Hypothalamus (tissue), 51 donors: ENCODE measurements around the gene EIF4E3.
A peak's percentile ranks its signal among the peaks of the same experiment; 100 is the strongest.

Experiments used
- DNase-seq, 51 donors: peaks; one replicate each; lab custom pipeline; 2025; lab: John Stamatoyannopoulos, UW

Gene EIF4E3

GRCh38 chr3:71652781-71653413 lies 72.3 kb downstream of the EIF4E3 start:
- DNase-seq = peak in 22 of 51 donors; percentile 1 to 50 (median 18)

DNA sequence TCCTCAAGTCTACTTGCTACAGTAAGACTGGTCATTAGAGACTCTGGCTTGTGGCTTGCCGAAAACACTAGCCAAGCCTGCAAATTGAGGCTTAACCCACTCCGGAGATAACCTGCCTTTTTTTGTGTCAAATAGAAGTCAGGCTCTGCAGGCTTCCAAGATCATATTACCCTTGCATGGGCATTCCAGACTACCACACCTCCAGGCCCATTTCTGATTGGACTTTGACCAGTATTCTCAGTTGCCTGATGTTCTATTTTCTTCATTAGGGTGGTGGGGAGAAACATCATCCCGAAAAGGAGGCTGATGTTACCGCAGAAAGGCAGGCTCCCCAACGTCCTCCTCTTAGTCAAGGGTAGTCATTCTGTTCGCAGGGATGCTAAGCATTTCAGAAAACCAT lies 73.6 kb downstream of the EIF4E3 start:
- DNase-seq = no peak

GRCh38 chr3:71650372-71650771 lies 74.8 kb downstream of the EIF4E3 start:
- DNase-seq = no peak

DNA sequence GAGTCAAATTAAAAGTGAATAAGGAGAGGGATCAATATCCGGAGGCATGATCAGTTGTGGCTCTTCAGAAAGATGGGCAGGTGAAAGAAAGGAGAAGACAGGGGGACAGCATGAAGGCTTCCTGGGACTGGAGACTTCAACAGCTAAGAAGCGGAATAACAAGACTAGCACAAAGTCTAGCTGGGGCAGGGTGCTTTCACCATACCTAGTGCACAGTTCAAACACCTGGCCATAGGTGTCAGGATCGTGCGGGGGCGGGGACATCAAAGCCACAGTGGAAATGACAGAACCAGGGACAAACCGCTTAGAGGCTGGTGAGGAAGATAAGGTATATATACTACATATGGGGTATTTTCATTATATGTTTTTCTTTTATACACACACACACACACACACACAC lies 75.4 kb downstream of the EIF4E3 start:
- no peak for DNase-seq

GRCh38 chr3:71647751-71648150 lies 77.5 kb downstream of the EIF4E3 start:
- no peak for DNase-seq

DNA sequence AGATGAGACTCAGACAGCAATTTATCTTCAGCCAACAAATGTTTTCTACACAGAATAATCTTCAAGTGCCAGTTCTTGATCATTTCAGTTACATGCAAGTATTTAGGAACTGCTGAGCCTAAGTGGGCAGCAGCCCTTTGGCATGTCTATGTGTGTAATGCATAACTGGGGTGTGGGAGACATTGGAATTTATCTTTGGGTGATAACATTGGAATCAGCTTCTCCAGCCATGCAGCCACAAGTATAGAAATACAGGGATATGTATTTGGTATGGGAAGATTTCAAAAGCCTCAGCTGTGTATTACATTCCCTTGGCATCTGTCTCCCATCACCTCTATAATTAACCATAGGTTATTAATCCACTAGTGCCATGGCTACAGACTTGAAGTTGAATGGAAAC lies 78.2 kb downstream of the EIF4E3 start:
- DNase-seq = no peak

- DNase-seq = no peak
These were observed 80.1 kb downstream of the EIF4E3 start for GRCh38 chr3:71645140-71645539.

DNA sequence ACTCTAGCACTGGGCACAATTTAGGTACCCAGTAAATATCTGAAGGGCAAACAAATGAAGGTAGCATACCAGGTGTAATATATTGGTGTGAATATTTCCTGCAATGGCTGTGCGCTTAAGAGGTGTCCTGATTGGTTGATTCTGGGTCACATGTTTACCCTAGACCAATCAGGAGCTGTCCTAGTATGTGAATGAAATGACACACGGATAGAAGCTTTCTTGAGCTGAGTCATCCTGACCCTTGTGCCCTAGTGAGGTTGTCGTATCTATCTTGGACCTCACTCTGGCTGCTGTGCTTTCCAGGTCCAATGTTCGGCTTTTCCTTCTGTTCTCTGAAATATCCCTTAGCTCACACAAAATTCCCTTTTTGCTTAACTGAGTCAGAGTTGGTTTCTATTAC lies 83.5 kb downstream of the EIF4E3 start:
- DNase-seq = no peak

GRCh38 chr3:71640331-71640983 lies 84.7 kb downstream of the EIF4E3 start:
- no peak for DNase-seq

DNA sequence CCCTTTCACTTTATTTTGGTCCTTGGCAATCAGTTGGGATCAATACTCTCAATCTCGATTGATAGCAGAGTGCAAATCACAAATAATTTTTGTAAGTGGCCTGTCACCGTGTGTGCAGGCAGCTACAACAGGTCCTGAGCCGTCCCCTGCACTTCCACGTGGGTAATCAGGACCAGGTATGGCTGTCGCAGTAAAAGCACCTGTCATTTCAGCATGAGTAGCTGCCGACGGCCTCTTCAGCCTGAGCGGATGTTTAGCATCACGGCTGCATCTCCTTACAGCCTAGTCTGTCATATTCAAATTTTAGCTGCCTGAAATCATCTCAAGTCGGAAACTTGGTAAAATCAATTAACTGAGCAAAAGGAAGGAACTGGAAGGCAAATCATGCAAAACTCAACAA lies 88.7 kb downstream of the EIF4E3 start:
- DNase-seq = no peak

DNA sequence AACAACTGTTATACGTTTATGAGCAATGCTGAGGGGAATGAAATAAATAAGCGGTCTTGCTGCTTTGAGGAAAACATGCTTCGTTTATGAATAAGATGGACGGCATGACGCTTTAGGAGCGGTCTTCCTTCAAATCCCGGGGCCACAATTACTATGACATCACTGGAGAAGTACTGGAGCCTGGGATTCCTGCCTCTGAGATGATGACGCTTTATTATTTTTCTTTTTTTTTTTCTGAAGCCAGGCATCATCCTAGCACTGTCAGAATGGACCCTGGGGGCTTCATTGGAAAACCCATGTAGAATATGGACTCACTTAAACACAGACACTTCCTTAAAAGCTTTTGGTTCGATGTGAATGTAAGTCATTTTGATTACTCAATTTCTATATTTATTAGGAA lies 89.2 kb downstream of the EIF4E3 start:
- no peak for DNase-seq

DNA sequence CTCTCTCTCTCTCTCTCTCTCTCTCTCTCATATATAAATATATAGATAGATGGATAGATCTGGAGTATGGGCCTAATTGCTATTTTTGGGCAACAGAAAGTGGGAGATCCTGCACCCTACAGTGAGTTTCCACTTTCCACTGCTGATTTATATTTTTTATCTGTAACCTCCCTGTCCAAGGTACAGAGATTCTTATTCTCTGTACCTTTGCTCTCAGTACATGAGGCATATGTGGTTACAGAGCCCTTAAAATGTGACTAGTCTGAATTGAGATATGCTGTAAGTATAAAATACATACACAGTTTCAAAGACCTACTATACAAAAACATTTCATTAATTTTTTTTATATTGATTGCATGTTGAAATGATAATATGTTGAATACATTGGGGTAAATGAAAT lies 90.5 kb downstream of the EIF4E3 start:
- no peak for DNase-seq

- DNase-seq = no peak
These were observed 95.5 kb downstream of the EIF4E3 start for GRCh38 chr3:71629711-71630110.

GRCh38 chr3:71629289-71629688 lies 95.9 kb downstream of the EIF4E3 start:
- no peak for DNase-seq

GRCh38 chr3:71628522-71628921 lies 96.7 kb downstream of the EIF4E3 start:
- no peak for DNase-seq

DNA sequence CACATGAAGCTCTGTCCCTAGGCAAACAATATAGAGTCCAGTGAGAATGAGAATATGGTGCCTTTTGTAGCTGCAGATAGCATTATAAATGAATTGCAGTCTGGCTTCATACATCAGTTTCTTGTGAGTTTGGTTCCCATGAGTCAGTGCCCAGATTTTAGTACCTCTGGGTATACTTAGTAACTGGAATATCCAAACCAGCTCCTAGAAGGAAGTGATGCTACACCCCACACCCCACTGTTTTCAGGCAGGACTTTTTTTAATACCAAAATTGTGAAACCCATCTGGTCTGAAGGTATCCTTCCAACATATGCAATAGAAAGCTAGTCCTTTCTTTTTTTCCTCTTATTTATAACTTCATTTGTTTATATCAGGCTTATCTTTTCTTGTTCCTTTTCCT lies 99.5 kb downstream of the EIF4E3 start:
- no peak for DNase-seq
